Measurements from ENCODE around the gene DEF6. TPM values are rescaled to one million over a fixed set of nuclear protein-coding genes. Genes with fewer than 3 reads are reported as not detected.

DEF6 gene
- total RNA-seq, 1 experiment from 2014 or later, result 37.3 TPM

- TF ChIP-seq EZH2phosphoT487 (IDR thresholded peaks at IDR 0.05; ENCODE audit: borderline replicate concordance, low read length) (no peak), EZH2 (IDR thresholded peaks at IDR 0.05; ENCODE audit: low read length, unreplicated experiment) (no peak), CTCF (conservative IDR thresholded peaks at IDR 0.05; ENCODE audit: low read depth, low read length) (no peak)
- POLR2A ChIA-PET (ENCODE audit: unreplicated experiment), result no interaction called here
- H3K4me1 ChIP-seq (ENCODE audit: insufficient read depth, low read length), result peaks cover 9% of the 10 kb centered on the region
- no peak overlapping the region for H3K9ac ChIP-seq (ENCODE audit: low read length)
- no peak overlapping the region for H3K27ac ChIP-seq (ENCODE audit: low read length)
- no peaks in the 10 kb centered on the region for H3K9me3 ChIP-seq (ENCODE audit: low read length)
- H3K4me2 ChIP-seq (ENCODE audit: low read length), result no peak overlapping the region
- BruUV-seq (replicated peaks), result no TSS peak
- H3K79me2 ChIP-seq (ENCODE audit: low read length), result no peaks in the 10 kb centered on the region
- H3K4me3 ChIP-seq (ENCODE audit: low read length), result no peak overlapping the region
- CTCF ChIA-PET, result no interaction called here
- H3K27me3 ChIP-seq (ENCODE audit: low read length), result no peaks in the 10 kb centered on the region
- H3K9me2 ChIP-seq (replicated peaks; ENCODE audit: low read length), result no peaks in the 10 kb centered on the region
- no peaks in the 10 kb centered on the region for H4K20me1 ChIP-seq (ENCODE audit: low read length)
- DNase-seq, result no peak
- H3K36me3 ChIP-seq (ENCODE audit: low read depth, low read length), result no peaks in the 10 kb centered on the region
- no peak overlapping the region for H2AFZ ChIP-seq (ENCODE audit: low read length)
- ATAC-seq, result no peak
- intact Hi-C loops (cut with micrococcal nuclease), result no loop called here
- H3F3A ChIP-seq (ENCODE audit: low read length, unreplicated experiment), result no peaks in the 10 kb centered on the region
These were observed 30.2 kb upstream of the DEF6 start for GRCh38 chr6:35267446-35267845.

GRCh38 chr6:35267897-35268296 lies 29.7 kb upstream of the DEF6 start:
- no peak overlapping the region for H3K4me3 ChIP-seq (ENCODE audit: low read length)
- H3K79me2 ChIP-seq (ENCODE audit: low read length), result no peaks in the 10 kb centered on the region
- H3K36me3 ChIP-seq (ENCODE audit: low read depth, low read length), result no peaks in the 10 kb centered on the region
- TF ChIP-seq EZH2phosphoT487 (IDR thresholded peaks at IDR 0.05; ENCODE audit: borderline replicate concordance, low read length) (no peak), CTCF (conservative IDR thresholded peaks at IDR 0.05; ENCODE audit: low read depth, low read length) (no peak), EZH2 (IDR thresholded peaks at IDR 0.05; ENCODE audit: low read length, unreplicated experiment) (no peak)
- intact Hi-C loops (cut with micrococcal nuclease), result no loop called here
- H3K27me3 ChIP-seq (ENCODE audit: low read length), result no peaks in the 10 kb centered on the region
- ChIA-PET CTCF (no interaction called here), POLR2A (ENCODE audit: unreplicated experiment) (interaction anchor here (0.7 kb wide), 1 partner anchor 204 kb away, joined by 3 read pairs; no protein-coding TSS in a partner anchor)
- no peak overlapping the region for H3K4me2 ChIP-seq (ENCODE audit: low read length)
- no peaks in the 10 kb centered on the region for H3K9me3 ChIP-seq (ENCODE audit: low read length)
- H3K9ac ChIP-seq (ENCODE audit: low read length), result no peak overlapping the region
- ATAC-seq, result no peak
- no TSS peak for BruUV-seq (replicated peaks)
- DNase-seq, result no peak
- H4K20me1 ChIP-seq (ENCODE audit: low read length), result no peaks in the 10 kb centered on the region
- peaks cover 9% of the 10 kb centered on the region for H3K4me1 ChIP-seq (ENCODE audit: insufficient read depth, low read length)
- H3K27ac ChIP-seq (ENCODE audit: low read length), result no peak overlapping the region
- no peaks in the 10 kb centered on the region for H3F3A ChIP-seq (ENCODE audit: low read length, unreplicated experiment)
- no peaks in the 10 kb centered on the region for H3K9me2 ChIP-seq (replicated peaks; ENCODE audit: low read length)
- H2AFZ ChIP-seq (ENCODE audit: low read length), result no peak overlapping the region

GRCh38 chr6:35272005-35272404 lies 25.6 kb upstream of the DEF6 start:
- CTCF ChIA-PET, result no interaction called here
- ATAC-seq, result no peak
- H3K9ac ChIP-seq (ENCODE audit: low read length), result no peak overlapping the region
- H3K4me2 ChIP-seq (ENCODE audit: low read length), result no peak overlapping the region
- no peaks in the 10 kb centered on the region for H3K4me1 ChIP-seq (ENCODE audit: insufficient read depth, low read length)
- TF ChIP-seq EZH2phosphoT487 (IDR thresholded peaks at IDR 0.05; ENCODE audit: borderline replicate concordance, low read length) (no peak), CTCF (conservative IDR thresholded peaks at IDR 0.05; ENCODE audit: low read depth, low read length) (no peak), EZH2 (IDR thresholded peaks at IDR 0.05; ENCODE audit: low read length, unreplicated experiment) (no peak)
- H3K36me3 ChIP-seq (ENCODE audit: low read depth, low read length), result no peaks in the 10 kb centered on the region
- no peaks in the 10 kb centered on the region for H3F3A ChIP-seq (ENCODE audit: low read length, unreplicated experiment)
- H3K9me3 ChIP-seq (ENCODE audit: low read length), result no peaks in the 10 kb centered on the region
- H3K9me2 ChIP-seq (replicated peaks; ENCODE audit: low read length), result no peaks in the 10 kb centered on the region
- intact Hi-C loops (cut with micrococcal nuclease), result no loop called here
- H3K27ac ChIP-seq (ENCODE audit: low read length), result no peak overlapping the region
- POLR2A ChIA-PET (ENCODE audit: unreplicated experiment), result no interaction called here
- H2AFZ ChIP-seq (ENCODE audit: low read length), result no peak overlapping the region
- no TSS peak for BruUV-seq (replicated peaks)
- H3K27me3 ChIP-seq (ENCODE audit: low read length), result no peaks in the 10 kb centered on the region
- no peak overlapping the region for H3K4me3 ChIP-seq (ENCODE audit: low read length)
- H3K79me2 ChIP-seq (ENCODE audit: low read length), result no peaks in the 10 kb centered on the region
- DNase-seq, result no peak
- H4K20me1 ChIP-seq (ENCODE audit: low read length), result no peaks in the 10 kb centered on the region

Data from PC-3 (cell line).